ENCODE data around the gene ZNF169. TPM values are rescaled to one million over a fixed set of nuclear protein-coding genes. Genes with fewer than 3 reads are reported as not detected.
"Not testable (repeated sequence)": the region's sequence is repeated elsewhere in the genome, so short reads cannot be mapped to it uniquely, and the experiment has no call there.

Gene ZNF169
- 8.9 and 10.3 TPM in 2 replicates for total RNA-seq

GRCh38 chr9:94259077-94259862, at the start of gene ZNF169:
TSS of gene ZNF169 (plus strand) at chr9:94259298. CDS start at chr9:94278813, 19,515 bp downstream.
- intact Hi-C loops (cut with micrococcal nuclease) = loop anchor here (1.0 to 2.0 kb wide), 5 partner anchors 93 to 808 kb away; partner anchors contain the start of genes AOPEP and FAM120A

GRCh38 chr9:94210616-94211603, 48.2 kb upstream of the ZNF169 start:
- intact Hi-C loops (cut with micrococcal nuclease) = no loop called here

GRCh38 chr9:94212091-94212490, 47.0 kb upstream of the ZNF169 start:
- intact Hi-C loops (cut with micrococcal nuclease) = loop anchor here (2.0 kb wide), 1 partner anchor 529 kb away; no protein-coding TSS in a partner anchor

- intact Hi-C loops (cut with micrococcal nuclease) = loop anchor here (2.0 kb wide), 1 partner anchor 530 kb away; no protein-coding TSS in a partner anchor
Observed at GRCh38 chr9:94212531-94212930, 46.6 kb upstream of the ZNF169 start.

GRCh38 chr9:94213511-94214124, 45.5 kb upstream of the ZNF169 start:
- intact Hi-C loops (cut with micrococcal nuclease) = loop anchor here (1.0 to 2.0 kb wide), 4 partner anchors 47 to 531 kb away; no protein-coding TSS in a partner anchor

GRCh38 chr9:94222870-94223269, 36.2 kb upstream of the ZNF169 start:
- intact Hi-C loops (cut with micrococcal nuclease) = no loop called here

- intact Hi-C loops (cut with micrococcal nuclease) = not testable (repeated sequence)
Observed at GRCh38 chr9:94225413-94225812, 33.7 kb upstream of the ZNF169 start.

GRCh38 chr9:94228616-94229015, 30.5 kb upstream of the ZNF169 start:
- intact Hi-C loops (cut with micrococcal nuclease) = no loop called here

- intact Hi-C loops (cut with micrococcal nuclease) = no loop called here
Observed at GRCh38 chr9:94232428-94232827, 26.7 kb upstream of the ZNF169 start.

- intact Hi-C loops (cut with micrococcal nuclease) = not testable (repeated sequence)
Observed at GRCh38 chr9:94241098-94241497, 18.0 kb upstream of the ZNF169 start.

- intact Hi-C loops (cut with micrococcal nuclease) = no loop called here
Observed at GRCh38 chr9:94245651-94246050, 13.4 kb upstream of the ZNF169 start.

- intact Hi-C loops (cut with micrococcal nuclease) = no loop called here
Observed at GRCh38 chr9:94250456-94250855, 8.6 kb upstream of the ZNF169 start.

- intact Hi-C loops (cut with micrococcal nuclease) = no loop called here
Observed at GRCh38 chr9:94256007-94256406, 3.1 kb upstream of the ZNF169 start.

GRCh38 chr9:94265626-94266402, 6.7 kb downstream of the ZNF169 start:
- intact Hi-C loops (cut with micrococcal nuclease) = not testable (repeated sequence)

- intact Hi-C loops (cut with micrococcal nuclease) = no loop called here
Observed at GRCh38 chr9:94269264-94269663, 10.2 kb downstream of the ZNF169 start.

GRCh38 chr9:94270009-94270408, 10.9 kb downstream of the ZNF169 start:
- intact Hi-C loops (cut with micrococcal nuclease) = no loop called here

GRCh38 chr9:94277029-94277428, 17.9 kb downstream of the ZNF169 start:
- intact Hi-C loops (cut with micrococcal nuclease) = not testable (repeated sequence)

- intact Hi-C loops (cut with micrococcal nuclease) = no loop called here
Observed at GRCh38 chr9:94277885-94278536, 18.9 kb downstream of the ZNF169 start.

GRCh38 chr9:94280409-94280989, 21.4 kb downstream of the ZNF169 start:
- intact Hi-C loops (cut with micrococcal nuclease) = no loop called here

- intact Hi-C loops (cut with micrococcal nuclease) = no loop called here
Observed at GRCh38 chr9:94281101-94281500, 22.0 kb downstream of the ZNF169 start.

Data from T-helper 1 cell treated with Interleukin-12 subunit alpha and Interleukin-12 subunit beta and Interleukin-4 antibody, amounts not matched to agents 30 ng/mL and 1 ng/mL, for 36 hours (primary cell).